T1000 (cell line): Measurements from ENCODE around the gene SMAD3.
A peak's percentile ranks its signal among the peaks of the same experiment; 100 is the strongest.
"Not testable (repeated sequence)": the region's sequence is repeated elsewhere in the genome, so short reads cannot be mapped to it uniquely, and the experiment has no call there.

ENCODE experiments used
- DNase-seq: peaks from one replicate; lab custom pipeline; 2025; ENCODE audit warnings: mixed read lengths; lab: John Stamatoyannopoulos, UW

The SMAD3 gene

DNA sequence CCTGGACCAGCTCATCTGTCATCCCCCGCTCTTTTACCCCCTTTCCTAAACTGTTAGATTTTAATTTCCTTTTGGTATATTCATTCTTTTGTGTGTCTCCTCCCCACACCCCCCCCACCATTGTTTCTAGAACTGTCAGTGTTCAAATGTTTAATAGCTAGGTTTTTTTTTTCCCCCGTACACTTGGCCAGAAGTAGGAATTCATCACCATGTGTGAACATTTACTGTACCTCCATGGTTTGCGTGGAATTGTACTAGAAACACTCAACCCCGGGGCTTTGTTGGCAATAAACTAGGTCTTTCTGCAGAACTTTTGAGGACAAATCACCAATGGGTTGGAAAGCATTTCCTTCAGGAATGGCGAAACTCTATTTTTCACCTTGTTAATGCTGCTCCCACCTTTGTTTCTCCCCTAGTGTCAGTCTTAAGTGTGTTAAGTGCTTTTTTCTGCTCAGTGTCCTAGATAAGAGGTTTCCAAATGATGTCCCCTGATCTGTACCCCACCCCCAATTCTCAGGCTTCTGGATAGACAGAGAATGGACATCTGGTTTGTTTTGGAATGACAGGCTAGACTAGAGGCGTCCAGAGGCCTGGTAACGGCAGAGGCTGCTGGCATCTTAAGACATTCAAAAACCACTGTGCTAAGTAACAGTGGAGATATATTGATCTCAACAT lies 76.8 kb downstream of the SMAD3 start:
- no peak for DNase-seq

DNA sequence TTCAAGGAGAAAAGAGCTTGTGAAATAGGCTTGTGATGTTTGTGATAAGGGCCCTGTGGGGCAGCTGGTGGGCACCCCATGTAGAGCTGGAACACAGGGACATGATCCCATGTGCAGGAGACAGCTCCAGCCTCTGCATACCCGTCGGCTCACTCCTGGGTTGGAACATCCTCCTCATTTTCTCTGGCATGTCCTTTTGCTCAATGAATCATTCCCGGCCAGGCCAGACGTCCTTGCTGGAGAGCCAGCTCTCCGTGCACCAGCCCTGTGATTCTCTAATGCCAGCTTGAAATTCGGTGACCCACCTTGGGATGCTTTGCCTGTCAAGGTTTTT lies 77.3 kb downstream of the SMAD3 start:
- DNase-seq = no peak

DNA sequence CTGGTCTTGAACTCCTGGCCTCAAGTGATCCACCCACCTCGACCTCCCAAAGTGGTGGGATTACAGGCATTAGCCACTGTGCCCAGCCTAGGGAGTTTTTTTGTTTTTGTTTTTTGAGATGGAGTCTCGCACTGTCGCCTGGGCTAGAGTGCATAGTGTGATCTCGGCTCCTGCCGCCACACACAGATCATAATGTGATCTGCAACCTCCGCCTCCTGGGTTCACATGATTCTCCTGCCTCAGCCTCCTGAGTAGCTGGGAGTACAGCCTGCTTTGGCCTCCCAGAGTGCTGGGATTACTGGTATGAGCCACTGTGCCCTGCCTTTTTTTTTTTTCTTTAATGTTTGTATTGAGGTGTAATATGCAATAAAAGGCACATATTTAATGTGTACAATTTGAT lies 78.2 kb downstream of the SMAD3 start:
- no peak for DNase-seq

DNA sequence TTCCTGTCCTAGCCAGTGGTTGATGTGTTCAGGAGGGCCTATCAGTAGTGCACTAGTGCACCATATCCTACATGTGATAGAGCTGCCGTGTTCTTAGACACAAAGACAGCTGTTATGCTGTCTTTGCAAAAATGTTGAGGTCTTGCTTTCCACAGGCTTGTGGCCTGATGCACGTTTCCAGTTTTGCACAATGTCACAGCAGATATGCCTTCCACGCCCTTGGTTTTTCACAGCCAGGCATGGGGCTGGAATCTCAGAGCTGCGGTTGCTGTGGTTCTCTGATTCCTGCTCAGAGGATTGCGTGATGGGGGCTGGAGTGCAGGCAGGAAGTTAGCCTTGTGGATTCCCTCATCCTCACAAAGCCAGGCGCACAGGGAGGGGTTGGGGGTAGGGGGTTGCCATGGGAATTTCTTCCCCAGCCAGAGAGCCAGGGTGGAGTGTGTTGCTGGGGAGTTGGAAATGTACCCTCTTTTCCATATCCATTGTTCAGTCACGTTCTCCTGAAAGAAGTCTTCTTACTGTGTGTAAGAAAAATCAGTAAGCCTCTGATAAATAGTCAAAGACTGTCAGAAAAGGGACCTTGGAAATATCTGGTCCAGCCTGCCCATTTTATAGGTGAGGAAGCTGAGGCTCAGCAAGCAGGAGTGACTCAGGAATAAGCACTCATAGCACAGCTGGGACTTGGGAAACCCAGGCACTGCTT lies 79.4 kb downstream of the SMAD3 start:
- no peak for DNase-seq

DNA sequence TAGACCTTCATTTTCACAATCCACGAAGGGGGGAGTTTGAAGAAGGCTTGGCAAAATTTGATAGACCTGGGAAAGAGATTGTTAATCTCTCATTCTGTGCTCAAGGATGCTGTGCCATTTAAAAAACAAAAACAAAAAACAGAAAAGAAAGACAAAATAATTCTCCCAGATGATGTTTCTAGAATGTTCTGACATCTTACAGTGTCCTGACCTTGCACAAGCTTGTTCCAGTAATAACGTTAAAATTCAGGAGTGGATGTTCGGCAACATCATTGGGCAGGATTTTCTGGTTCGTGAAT lies 79.9 kb downstream of the SMAD3 start:
- no peak for DNase-seq

DNA sequence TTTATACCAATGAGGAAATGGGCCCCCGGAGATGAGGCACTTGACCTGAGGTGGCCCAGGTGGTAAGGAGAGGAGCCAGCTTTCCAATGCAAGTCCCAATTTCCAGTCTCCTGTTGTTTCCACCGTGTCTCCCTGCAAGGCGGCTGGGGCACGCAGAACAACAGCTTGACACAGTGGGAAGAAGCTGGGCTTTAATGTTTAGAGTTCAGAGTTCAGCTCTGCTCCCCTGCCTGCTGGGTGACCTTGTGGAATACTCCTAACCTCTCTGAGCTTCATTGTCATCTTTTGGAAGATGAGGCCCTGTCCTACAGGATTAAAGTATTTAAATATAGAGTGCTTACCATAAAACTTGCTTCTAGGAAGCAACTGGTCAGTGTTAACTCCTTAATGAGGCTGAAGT lies 80.3 kb downstream of the SMAD3 start:
- no peak for DNase-seq

DNA sequence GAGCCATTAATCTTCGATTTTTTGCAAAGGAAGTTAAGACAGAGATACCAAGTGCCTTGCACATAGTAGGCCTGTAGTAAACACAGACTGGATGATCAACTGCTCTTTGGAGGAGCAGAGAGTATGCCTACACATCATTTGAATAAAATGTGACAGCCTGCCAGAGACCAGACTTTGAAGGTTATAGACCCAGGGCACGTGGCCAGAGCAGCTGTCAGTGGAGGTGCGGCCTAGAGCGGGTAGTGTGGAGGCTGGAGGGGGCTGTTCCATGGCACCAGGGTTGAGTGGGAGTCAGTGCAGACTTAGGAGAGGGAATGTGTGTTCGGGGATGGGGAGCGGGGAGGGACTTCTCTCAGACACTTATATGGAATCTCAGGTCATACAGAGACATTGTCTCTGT lies 80.8 kb downstream of the SMAD3 start:
- DNase-seq = no peak

DNA sequence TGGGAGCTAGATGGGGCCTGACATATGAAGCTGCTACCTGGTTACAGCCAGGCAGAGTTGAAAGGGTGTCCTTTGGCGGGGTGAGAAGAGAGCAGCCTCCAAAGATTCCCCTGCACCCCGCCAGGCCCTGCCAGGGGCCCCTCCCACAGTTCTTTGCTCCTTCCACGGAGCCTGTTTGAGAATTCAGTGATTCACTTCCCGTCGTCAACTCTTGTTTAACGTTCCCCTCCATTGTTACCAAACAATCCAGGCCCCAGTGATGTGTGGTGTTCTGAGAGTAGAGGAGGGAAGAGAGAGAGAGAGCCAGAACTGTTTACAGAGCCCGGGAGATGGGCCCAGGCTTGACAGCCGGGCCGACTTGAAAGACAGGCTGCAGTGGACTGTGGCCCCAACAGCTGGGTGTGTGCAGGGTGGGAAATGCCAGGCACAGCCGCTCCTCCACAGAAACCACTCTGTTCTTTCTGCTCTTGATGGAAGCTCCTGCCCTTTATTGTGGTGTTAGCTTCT lies 81.5 kb downstream of the SMAD3 start:
- DNase-seq = peak; percentile 24

DNA sequence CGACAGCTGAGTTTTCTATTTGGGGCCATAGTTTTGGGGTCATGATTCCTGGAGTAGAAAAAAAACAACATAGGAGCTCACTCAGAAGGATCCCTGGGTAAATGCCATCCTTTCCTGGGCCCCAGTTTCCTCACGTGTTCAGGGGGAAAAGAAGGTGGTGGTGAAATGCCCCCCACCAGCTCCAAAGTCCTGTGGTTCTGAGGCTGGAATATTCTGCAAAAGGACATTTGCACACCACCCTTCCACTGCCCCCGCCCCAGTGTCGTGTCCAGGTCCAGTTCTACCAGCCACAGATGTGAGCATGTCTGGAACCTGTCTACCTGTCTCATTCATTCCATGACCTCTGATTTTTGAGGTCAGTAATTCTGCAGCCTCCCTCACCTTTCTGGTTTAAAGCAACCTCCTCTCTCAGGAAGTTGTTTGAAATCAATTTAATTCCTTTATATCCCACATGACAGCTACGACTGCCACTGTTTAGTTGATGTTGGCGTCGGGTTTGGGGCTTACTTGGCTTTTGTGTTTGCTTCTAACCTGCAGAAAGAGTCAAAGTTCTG lies 82.1 kb downstream of the SMAD3 start:
- DNase-seq = no peak

DNA sequence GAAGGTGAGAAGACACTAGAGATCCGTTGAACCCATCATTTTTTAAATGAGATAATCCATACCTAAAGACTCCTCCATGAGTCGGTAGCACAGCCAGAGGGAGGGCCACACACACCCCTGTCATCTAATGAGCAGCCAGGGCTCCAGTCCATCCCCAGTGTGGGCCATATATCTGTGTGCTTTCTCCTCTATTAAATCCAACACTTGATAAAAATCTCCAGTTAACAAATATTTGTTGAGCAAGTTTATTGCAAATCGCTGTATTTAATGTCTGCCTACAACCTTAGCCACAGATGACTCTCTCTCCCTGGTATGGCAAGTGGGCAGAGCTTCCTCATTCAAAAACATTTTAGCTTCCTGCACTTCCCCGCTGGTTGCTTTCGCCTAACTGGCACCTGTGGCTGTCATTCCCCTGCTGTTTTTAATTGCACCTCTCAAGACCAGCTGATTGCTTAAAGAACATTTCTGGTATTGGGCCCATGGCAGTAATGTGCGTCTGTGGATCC lies 82.8 kb downstream of the SMAD3 start:
- DNase-seq = no peak

DNA sequence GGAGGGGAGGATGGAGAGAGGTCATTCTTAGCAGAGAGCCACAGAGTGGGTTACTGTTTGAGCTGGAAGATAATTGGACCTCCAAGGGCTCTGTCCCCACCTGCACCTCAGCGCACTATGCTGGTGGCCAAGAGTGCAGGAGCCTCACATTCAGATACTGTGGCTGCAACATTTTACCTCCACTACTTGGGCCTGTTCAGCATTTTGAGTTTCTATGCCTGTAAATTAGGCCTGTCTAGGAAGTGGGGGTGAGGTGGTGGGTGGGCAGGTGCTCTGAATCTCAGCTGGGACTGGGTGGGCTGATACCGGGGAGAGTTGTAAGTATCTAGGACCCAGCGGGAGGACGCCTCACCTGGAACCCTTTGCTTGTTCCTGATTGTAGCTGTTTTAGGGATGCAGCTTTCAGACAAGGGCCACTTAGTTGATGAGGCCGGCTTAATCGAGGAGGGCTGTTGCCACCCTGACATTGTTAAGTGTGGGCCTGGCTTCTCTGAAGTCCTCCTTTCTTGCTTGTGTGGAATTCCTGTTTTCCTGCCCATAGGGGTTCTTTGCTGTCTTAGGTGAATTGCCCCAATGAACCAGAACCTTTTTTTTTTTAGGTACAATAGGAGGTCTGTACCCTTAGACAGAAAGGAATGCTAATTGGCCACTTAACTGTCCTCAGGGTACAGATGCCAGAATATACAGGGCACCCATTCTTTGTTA lies 83.8 kb downstream of the SMAD3 start:
- no peak for DNase-seq

DNA sequence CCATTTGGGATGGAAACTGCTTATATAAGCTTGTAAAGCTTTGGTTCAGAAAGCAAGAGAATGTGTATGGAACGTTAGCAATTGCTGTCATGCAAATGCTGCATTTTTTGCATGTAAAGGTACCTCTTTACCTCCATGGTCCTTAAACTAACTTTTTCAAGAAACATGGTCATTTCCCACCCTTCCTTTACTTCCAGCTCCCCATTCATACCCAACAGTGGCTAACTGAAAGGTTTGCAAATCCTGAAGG lies 84.3 kb downstream of the SMAD3 start:
- no peak for DNase-seq

DNA sequence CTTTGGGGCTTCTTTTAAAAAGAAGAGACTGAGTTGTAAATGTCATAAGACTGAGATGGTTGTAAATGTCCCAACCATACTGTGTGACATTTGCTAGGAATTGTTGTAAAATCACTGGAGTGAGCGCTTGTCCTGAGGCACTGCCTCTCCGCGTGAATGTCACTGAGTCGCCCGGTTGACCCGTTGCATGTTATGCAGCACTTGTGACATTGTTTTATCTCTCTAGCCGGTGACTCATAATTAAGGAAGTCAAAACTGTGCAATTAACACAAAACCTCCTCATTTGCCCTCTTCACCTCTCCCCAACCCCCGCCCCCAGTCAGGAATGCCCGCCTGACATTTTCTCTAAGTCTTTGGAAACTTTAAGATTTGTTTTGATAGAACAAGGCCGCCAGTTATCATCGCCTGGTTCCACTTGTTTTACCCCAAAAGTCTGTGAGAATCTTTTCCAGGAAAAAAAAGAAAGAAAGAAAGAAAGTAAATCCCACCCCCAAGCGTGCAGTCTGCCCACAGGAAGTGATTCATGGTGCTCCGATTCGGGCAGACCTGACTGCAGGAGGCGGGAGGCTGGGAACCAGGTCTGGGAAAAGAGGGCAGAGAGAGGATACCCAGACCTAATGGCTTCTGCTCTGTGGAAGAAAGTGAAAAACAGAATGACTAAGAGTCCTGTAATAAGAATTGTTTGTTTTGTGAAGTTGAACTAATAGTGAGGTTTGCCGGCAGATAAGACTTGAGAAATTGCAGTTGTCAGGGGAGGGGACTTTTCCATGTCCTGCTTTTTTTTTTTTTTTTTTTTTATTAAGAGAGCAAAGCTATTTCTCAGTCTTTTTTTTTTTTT lies 84.8 kb downstream of the SMAD3 start:
- DNase-seq = peak; percentile 74

DNA sequence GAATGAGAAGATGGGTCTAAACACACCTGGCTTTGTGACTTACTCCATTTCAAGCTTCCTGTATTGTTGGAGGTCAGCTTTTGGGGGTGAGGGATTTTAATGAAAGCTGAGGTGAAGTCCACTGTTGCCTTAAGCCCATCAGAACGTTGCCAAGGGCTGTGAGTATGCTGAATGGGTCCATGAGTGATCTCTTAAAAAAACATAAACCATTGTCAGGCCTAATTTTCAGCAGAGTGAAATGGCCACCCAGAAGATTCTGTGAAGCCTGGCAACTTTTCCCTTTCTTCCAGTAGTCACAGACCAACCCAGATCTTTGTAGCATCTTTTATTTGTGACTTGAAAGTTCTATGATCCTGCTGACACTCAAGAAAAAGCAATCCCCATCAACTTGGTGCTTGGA lies 87.0 kb downstream of the SMAD3 start:
- no peak for DNase-seq

DNA sequence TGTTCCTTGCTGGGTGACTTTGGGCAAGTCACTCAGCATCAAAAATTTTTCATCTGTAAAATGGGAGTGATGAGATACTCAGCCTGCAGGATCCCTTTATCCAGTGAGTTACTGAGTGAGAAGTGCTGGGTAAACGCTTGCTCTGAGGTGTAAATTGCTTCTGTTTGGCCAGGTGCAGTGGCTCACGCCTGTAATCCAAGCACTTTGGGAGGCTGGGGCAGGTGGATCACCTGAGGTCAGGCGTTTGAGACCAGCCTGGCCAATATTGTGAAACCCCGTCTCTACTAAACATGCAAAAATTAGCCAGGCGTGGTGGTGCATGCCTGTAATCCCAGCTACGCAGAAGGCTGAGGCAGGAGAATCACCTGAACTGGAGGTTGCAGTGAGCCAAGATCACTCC lies 87.6 kb downstream of the SMAD3 start:
- not testable (repeated sequence) for DNase-seq

DNA sequence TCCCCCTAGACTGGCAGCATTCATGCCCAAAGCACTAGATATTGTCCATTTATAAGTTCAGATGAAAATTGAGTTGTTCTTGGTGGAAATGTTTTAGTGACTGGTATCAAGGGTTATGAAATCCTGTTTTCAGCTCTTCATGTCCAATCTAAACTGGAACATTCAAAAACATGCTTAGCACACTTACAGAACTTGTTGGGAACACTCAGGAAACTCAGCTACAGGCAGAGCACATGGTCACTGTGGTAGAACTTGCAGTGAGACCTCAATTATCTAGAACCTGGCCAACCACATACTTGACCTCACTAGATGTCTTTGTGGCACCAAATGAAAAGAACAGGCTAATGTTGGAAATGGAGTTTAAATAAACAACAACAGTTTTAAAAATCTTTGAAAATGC lies 88.8 kb downstream of the SMAD3 start:
- no peak for DNase-seq

DNA sequence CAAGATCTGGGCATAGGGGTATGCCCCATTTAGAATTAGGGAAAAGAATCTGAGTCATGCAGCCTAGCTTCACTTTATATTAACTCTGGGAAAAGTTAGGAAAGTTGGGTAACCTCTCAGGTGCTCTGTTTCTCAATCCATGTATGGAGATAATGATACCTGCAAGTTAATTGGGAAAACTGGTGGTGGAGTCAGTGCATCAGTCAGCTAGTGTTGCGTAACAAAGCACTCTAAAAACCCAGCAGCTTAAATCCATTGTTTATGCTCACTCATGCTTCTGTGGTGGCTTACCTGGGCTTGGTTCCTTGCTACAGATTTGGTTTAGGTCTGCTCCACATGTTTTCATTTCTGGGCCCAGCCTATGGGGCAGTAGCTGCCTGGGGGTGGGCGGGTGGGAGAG lies 91.0 kb downstream of the SMAD3 start:
- DNase-seq = no peak

DNA sequence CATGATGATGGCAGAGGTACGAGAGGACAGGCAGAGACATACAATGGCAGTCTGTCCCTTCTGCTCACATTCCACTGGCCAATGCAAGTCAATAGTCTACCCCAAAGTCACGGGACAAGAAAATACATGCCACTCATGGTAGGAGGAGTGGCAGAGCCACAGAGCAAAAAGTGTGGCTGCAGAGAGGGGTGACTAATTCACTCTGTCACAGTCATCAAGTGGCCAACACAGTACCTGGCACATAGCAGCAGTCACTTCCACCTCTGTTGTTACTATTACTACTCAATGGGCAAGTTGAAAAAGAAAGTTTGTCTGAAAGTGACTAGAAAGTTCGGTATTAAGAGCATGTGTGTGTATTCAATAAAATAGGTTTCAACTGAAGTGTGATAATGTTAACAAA lies 91.4 kb downstream of the SMAD3 start:
- no peak for DNase-seq

DNA sequence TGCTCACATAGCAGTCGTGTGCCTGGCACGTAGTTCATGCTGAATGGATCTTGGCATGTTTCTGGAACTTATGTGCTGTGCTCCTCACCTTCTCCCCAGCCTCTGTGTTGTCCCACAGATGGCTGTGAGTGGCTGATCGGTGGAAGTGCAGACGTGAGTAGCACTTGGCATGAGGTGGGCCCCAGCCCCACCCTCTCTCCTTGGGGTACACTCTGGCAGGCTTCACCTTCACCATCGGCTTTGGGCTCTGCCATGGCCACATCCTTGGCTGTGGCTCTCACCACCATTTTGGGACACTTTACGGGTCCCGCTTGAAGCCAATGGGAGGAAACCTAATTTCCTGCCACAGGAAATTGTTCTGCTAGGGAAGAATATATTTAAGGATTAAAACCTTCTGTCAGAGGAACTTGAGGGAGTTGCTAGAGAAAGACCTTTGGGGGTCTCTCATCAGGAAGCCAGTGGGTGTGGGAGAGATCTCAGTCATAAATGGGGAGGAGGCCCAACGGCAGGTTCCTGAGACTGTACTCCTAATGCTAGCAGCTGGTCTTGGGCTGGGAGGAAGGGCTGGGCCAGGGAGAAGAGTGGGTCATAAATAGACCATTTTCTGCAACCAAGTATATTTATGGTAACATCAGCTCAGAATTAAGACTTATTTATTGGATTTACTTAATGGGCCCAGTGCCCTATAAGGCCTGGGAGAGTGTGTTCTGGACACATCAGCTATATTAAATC lies 92.3 kb downstream of the SMAD3 start:
- no peak for DNase-seq

DNA sequence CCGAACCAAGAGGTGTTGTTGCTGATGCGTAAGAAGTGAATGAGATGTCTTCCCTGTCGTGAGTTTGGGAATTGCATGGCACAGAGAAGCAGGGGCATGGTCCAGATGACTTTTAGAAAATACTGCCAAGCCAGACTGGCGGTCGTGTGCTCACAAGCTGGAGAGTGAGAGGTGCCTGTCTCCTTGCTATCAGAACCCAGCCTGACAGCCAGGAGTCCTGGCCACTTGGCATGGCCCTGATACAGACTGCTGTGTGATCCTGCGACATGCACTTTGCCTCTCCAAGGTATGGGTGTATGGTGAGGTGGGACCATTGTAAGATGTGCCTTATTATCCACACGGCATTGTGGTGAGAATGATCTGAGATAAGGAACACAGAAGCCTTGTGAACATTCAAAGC lies 93.0 kb downstream of the SMAD3 start:
- DNase-seq = no peak

DNA sequence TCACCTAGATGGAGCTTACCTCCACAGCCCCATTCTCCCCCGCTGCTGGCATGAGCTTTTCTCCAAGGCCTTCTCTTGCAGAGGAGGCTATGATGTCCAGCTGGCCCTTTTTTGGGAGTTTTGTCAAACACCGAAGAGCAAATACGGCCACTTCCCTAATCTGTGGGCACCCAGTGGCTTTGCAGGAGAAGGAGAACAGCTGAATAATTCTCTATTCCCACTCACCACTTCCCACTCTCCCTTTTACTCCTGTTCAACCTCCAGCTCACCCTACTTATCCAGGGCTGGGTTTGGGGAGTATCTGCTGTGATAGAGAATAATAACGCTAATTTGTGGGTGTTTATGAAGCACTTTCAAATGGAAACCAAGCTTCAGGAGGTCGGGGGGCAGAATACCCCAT lies 96.0 kb downstream of the SMAD3 start:
- DNase-seq = no peak

DNA sequence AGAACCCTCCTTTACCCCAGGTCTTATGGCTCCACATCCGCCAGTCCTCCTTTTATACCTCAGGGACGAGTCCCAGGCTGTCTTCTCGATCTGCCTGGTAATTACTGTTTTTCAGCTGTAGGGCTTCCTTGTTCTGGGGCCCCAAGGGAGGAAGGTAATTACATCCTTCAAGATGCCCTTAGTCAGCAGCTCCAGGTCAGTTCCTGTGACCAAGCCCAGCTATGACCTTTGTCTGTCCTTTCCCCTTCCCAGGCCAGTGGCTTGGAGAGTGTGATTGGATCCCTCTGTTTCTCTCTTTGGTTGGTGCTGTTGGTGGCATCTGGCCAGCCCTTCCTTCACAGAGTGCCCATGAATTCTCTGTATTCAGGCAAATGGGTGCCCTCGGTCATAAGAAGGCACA lies 96.5 kb downstream of the SMAD3 start:
- DNase-seq = no peak
